ENCODE data around the gene GRB10.

GRB10 gene

GRCh38 chr7:50651271-50651989 lies 131.3 kb downstream of the GRB10 start:
- no peak for DNase-seq

- DNase-seq: no peak
Observed at GRCh38 chr7:50650057-50650664, 132.5 kb downstream of the GRB10 start.

- DNase-seq: no peak
Observed at GRCh38 chr7:50649259-50649885, 133.3 kb downstream of the GRB10 start.

GRCh38 chr7:50648570-50649169 lies 134.0 kb downstream of the GRB10 start:
- no peak for DNase-seq

- DNase-seq: no peak
Observed at GRCh38 chr7:50648076-50648475, 134.6 kb downstream of the GRB10 start.

- no peak for DNase-seq
Observed at GRCh38 chr7:50647286-50647980, 135.3 kb downstream of the GRB10 start.

GRCh38 chr7:50646069-50646468 lies 136.6 kb downstream of the GRB10 start:
- DNase-seq: no peak

GRCh38 chr7:50645186-50645585 lies 137.5 kb downstream of the GRB10 start:
- DNase-seq: no peak

- DNase-seq: no peak
Observed at GRCh38 chr7:50644586-50644985, 138.1 kb downstream of the GRB10 start.

GRCh38 chr7:50644114-50644513 lies 138.6 kb downstream of the GRB10 start:
- no peak for DNase-seq

GRCh38 chr7:50641442-50642405 lies 141.0 kb downstream of the GRB10 start:
- no peak for DNase-seq

- no peak for DNase-seq
Observed at GRCh38 chr7:50640779-50641178, 141.9 kb downstream of the GRB10 start.

GRCh38 chr7:50640256-50640655 lies 142.4 kb downstream of the GRB10 start:
- DNase-seq: no peak

GRCh38 chr7:50637725-50638643 lies 144.7 kb downstream of the GRB10 start:
- no peak for DNase-seq

GRCh38 chr7:50634378-50634777 lies 148.3 kb downstream of the GRB10 start:
- no peak for DNase-seq

GRCh38 chr7:50633414-50633710 lies 149.3 kb downstream of the GRB10 start:
- no peak for DNase-seq

- DNase-seq: peak; percentile 29
Observed at GRCh38 chr7:50632561-50633413, 149.9 kb downstream of the GRB10 start.

GRCh38 chr7:50631639-50632038 lies 151.1 kb downstream of the GRB10 start:
- DNase-seq: no peak

- DNase-seq: no peak
Observed at GRCh38 chr7:50631100-50631499, 151.6 kb downstream of the GRB10 start.
